Measurements from ENCODE around the gene XAGE3.
"Not testable (repeated sequence)": the region's sequence is repeated elsewhere in the genome, so short reads cannot be mapped to it uniquely, and the experiment has no call there.

The XAGE3 gene

GRCh38 chrX:52867610-52868348, at the start of gene XAGE3:
Gene XAGE3, minus strand, starts transcription at chrX:52868083. Its CDS starts 950 bp downstream, at chrX:52867133.
- DNase-seq (ENCODE audit: low spot score) = no peak

GRCh38 chrX:52914704-52915103, 46.8 kb upstream of the XAGE3 start:
- DNase-seq (ENCODE audit: low spot score) = not testable (repeated sequence)

DNA sequence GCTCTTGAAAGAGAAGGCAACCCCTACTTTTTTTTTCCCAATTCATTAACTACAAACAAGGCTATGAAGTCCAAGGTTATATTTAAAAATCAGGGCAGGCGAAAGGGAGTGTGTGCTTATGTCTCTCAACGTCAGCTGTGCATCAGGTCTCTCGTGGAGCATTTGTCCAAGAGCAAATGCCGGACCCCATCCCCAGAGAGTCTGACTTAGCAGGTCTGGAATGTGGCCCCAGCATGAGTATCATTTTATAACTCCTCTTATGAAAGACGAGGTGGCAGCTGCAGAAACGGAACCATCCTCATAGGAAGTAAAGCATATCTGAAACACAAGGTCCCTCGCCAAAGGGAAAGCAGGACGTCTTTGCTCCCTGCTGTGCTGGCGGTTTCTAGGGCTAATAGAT, 45.8 kb upstream of the XAGE3 start:
- not testable (repeated sequence) for DNase-seq (ENCODE audit: low spot score)

DNA sequence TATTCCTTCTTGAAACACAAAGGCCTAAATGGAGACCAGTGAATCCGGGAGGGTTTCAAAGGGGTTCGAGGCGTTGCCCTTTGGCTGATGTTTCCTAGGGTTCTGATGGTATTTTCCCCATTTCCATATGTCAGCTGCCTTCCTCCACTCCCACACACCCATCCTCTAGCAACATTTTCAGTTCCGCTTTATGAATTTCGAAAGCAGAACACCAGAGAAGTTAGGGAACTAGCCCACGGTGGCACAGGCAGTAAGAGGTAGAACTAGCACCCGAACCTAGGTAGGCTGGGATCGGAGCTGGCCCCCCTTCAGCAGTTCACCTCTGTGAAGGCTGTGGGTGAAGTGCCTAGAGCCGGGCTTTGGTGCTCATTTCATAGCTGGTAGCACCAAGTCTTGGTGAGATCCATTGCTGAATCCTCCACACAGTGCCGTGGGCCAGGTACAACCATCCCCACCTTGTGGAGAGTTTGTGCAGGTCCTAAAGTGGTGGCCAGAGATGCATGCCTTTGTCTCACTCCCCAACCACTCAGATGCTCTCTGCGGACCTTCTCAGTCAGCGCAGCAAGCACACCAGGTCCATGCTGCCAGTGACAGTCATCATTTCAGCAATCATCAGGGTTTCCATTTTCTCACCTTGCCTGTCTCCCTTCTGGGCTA, 41.6 kb upstream of the XAGE3 start:
- not testable (repeated sequence) for DNase-seq (ENCODE audit: low spot score)

DNA sequence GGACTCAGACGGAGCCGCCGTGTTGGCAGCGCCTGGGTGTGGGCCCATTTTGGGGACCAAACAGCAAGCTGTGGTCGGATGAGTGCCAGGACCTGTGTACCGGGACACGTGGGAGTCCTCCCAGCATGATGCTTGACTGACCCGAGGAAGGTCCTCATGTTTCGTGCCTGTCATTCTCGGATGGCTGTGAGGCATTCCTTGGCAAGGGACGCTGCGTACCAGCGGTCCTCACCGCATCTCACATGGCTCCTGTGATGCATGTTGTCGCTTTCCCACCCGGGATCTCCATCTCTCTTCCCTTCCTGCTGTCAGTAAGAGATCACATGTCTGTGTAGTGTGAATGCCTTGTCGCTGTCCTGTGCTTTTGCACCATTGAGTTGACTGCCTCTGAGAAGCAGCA, 40.0 kb upstream of the XAGE3 start:
- DNase-seq (ENCODE audit: low spot score) = not testable (repeated sequence)

DNA sequence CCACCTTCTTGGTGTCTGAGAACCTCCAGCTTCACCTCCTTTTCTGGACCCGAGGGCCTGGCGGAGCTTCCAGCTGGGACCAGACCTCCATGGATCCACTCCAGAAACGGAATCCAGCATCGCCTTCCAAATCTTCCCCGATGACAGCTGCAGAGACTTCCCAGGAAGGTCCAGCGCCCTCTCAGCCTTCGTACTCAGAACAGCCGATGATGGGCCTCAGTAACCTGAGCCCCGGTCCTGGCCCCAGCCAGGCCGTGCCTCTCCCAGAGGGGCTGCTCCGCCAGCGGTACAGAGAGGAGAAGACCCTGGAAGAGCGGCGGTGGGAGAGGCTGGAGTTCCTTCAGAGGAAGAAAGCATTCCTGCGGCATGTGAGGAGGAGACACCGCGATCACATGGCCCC, 39.3 kb upstream of the XAGE3 start:
- not testable (repeated sequence) for DNase-seq (ENCODE audit: low spot score)

DNA sequence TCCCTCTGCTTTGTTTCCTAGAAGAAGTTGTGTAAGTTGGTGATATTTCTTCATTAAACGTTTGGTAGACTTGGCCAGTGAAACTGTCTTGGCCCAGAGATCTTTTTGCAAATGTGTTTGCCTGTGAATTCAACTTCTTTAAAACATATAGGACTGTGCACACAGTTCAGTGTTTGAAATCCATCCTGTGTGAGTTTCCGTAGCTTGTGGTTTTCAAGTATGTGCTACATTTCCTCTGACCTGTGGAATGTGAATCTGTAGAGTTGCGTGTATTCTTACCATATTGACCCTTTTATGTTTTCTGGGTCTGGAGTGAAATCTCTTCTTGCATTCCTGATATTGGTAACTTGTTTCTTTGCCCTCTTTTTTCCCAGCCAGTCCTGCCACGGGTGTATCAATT, 38.2 kb upstream of the XAGE3 start:
- DNase-seq (ENCODE audit: low spot score) = not testable (repeated sequence)

GRCh38 chrX:52905531-52905930, 37.6 kb upstream of the XAGE3 start:
- not testable (repeated sequence) for DNase-seq (ENCODE audit: low spot score)

DNA sequence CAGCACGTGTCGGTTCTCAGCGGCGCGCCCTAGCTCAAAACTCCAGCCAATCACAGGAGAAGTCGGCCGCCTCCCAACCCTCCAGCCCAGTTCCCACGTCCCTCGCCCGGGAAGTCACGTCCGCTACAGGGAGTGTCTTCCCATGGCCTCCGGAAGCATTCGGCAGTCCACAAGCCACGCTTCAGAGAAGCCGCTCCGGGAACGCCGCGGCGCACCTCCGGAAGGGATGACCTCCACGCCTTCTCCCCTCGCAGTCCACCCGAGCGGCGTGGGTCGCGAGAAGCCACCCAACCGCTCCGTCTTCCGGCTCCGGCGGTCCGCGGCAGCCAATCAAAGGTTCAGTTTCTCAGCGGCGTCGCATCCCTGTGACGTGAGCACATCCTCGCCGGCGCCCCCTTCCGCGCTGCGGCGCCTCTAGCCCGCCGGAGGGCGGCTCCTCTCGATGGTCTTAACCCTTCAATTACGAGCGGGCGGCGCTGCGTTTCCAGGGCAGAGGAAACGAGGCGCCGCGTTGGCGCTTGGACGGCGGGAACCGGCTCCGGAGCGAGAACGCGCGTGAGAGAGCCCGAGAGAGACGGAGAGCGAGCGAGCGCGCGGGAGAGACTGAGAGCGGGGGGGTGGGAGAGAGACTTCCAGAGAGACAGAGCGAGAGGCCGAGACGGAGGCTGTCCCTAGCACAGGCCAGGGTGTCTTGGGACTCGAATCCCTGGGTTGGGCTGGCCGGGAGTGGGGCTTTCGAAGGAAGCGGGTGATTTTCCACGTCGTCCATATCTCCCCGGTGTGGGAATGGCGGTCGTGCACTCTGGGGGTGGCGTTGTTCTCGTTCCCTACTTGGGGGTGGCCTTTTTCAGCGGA, 29.2 kb upstream of the XAGE3 start, which contains the start of gene FAM156B:
FAM156B (plus strand) TSS at position 476 of the 855 bp plus-strand sequence. CDS start 9,896 bp downstream, outside the sequence.
- not testable (repeated sequence) for DNase-seq (ENCODE audit: low spot score)

GRCh38 chrX:52896438-52896837, 28.6 kb upstream of the XAGE3 start:
- DNase-seq (ENCODE audit: low spot score) = not testable (repeated sequence)

- not testable (repeated sequence) for DNase-seq (ENCODE audit: low spot score)
Observed at GRCh38 chrX:52888090-52888489, 20.2 kb upstream of the XAGE3 start.

- DNase-seq (ENCODE audit: low spot score) = not testable (repeated sequence)
Observed at GRCh38 chrX:52887459-52887858, 19.6 kb upstream of the XAGE3 start.

DNA sequence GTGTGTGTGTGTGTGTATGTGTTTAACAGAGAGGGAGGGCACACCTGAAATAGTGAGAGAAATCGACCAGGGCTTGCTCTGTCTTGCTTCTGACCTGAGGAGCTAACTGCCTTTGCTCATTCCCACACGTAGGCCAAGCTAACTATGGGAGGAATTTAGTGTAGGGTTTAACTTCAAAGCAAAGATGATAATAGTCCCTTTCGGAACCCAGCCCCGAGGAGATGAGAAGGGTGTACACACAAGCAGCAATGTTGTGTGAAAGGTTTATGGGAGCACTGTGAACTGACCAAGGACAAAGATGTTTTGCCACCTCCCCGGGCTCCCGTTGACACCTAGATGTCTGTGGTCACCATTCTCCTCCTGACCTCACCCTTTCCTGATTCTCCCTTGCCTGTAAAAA, 8.5 kb upstream of the XAGE3 start:
- DNase-seq (ENCODE audit: low spot score) = not testable (repeated sequence)

DNA sequence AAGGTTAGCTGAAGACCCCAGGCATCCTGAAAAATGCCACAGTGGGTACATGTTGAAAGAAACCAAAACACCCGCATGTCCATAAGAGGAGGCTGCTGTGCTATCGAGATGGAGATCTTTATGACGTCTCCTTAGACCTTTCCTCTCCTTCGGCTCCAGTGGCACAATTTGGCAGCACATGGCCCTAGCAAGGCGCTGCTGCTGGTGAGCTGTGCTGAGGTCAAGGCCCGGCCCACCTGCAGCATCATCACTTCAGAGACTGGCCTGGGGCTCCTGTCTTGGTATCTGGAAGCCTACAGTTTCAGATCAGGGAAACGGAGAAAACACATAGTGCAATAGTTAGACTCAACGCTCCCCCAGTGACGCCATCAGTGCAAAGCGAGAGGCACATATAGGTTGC, 7.6 kb upstream of the XAGE3 start:
- not testable (repeated sequence) for DNase-seq (ENCODE audit: low spot score)

- DNase-seq (ENCODE audit: low spot score) = peak; percentile 7
Observed at GRCh38 chrX:52874661-52875060, 6.8 kb upstream of the XAGE3 start.

DNA sequence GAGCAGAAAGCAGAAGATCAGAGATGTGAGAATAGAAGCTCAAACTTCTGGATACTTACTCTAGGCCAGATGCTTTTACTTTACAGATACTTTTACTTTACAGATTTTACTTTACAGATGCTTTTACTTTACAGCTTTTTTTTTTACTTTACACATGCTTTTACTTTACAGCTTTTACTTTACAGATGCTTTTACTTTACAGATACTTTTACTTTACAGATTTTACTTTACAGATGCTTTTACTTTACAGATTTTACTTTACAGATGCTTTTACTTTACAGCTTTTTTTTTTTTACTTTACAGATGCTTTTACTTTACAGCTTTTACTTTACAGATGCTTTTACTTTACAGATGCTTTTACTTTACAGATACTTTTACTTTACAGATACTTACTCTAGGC, 5.9 kb upstream of the XAGE3 start:
- not testable (repeated sequence) for DNase-seq (ENCODE audit: low spot score)

GRCh38 chrX:52870046-52870445, 2.2 kb upstream of the XAGE3 start:
- DNase-seq (ENCODE audit: low spot score) = no peak

- DNase-seq (ENCODE audit: low spot score) = no peak
Observed at GRCh38 chrX:52865343-52865998, 2.4 kb downstream of the XAGE3 start.

- DNase-seq (ENCODE audit: low spot score) = not testable (repeated sequence)
Observed at GRCh38 chrX:52856991-52857525, 10.8 kb downstream of the XAGE3 start.

- no peak for DNase-seq (ENCODE audit: low spot score)
Observed at GRCh38 chrX:52852110-52852860, 15.6 kb downstream of the XAGE3 start.

DNA sequence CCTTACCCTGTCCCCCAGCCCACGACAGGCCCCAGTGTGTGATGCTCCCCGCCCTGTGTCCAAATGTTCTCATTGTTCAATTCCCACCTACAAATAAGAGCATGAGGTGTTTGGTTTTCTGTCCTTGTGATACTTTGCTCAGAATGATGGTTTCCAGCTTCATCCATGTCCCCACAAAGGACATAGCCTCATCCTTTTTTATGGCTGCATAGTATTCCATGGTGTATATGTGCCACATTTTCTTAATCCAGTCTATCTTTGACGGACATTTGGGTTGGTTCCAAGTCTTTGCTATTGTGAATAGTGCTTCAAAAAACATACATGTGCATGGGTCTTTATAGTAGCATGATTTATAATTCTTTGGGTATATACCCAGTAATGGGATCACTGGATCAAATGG, 24.3 kb downstream of the XAGE3 start:
- DNase-seq (ENCODE audit: low spot score) = not testable (repeated sequence)

Data from activated CD4-positive, alpha-beta T cell treated with anti-CD3 and anti-CD28 coated beads, Interleukin-2, Interleukin-4, amounts not matched to agents 100 ng/mL and 50 ng/mL, durations not matched to agents 16 hours and 8 hours (primary cell).